ENCODE results near the gene ARMCX4. TPM values are rescaled to one million over a fixed set of nuclear protein-coding genes. Genes with fewer than 3 reads are reported as not detected.

Gene ARMCX4
- polyA plus RNA-seq, 4 donors = 19.4 to 31.0 (median 24.5) TPM

Other genes starting within 250 kb of the ARMCX4 start
- under 1 TPM; 0.46 to 0.85 (median 0.62) TPM for gene TAF7L, start 194.1 kb upstream of the ARMCX4 start, polyA plus RNA-seq (ENCODE audit: insufficient read length in 4 of 4)
- gene TIMM8A, start 136.7 kb upstream of the ARMCX4 start, polyA plus RNA-seq (ENCODE audit: insufficient read length in 4 of 4) = 10 to 100 TPM; 12.2 to 21.4 (median 18.6) TPM
- 1 to 10 TPM; 1.2 to 3.2 (median 2.2) TPM for gene BTK, start 99.3 kb upstream of the ARMCX4 start, polyA plus RNA-seq (ENCODE audit: insufficient read length in 4 of 4)
- 1,000 to 10,000 TPM in 2 of 4 donors, 100 to 1,000 TPM in 2; 856 to 1,302 (median 1,054) TPM for gene RPL36A, start 94.4 kb upstream of the ARMCX4 start, polyA plus RNA-seq (ENCODE audit: insufficient read length in 4 of 4)
- gene GLA, start 77.5 kb upstream of the ARMCX4 start, polyA plus RNA-seq (ENCODE audit: insufficient read length in 4 of 4) = 10 to 100 TPM; 32.0 to 45.4 (median 34.1) TPM
- 100 to 1,000 TPM in 3 of 4 donors, 10 to 100 TPM in 1; 92.0 to 155 (median 135) TPM for gene HNRNPH2, start 77.2 kb upstream of the ARMCX4 start, polyA plus RNA-seq (ENCODE audit: insufficient read length in 4 of 4)
- 10 to 100 TPM; 48.1 to 56.1 (median 52.2) TPM for gene ARMCX1, start 65.1 kb downstream of the ARMCX4 start, polyA plus RNA-seq (ENCODE audit: insufficient read length in 4 of 4)
- gene ARMCX6, start 132.5 kb downstream of the ARMCX4 start, polyA plus RNA-seq (ENCODE audit: insufficient read length in 4 of 4) = 10 to 100 TPM; 68.4 to 85.3 (median 77.8) TPM
- 100 to 1,000 TPM in 3 of 4 donors, 10 to 100 TPM in 1; 99.3 to 135 (median 113) TPM for gene ARMCX3, start 137.7 kb downstream of the ARMCX4 start, polyA plus RNA-seq (ENCODE audit: insufficient read length in 4 of 4)
- 100 to 1,000 TPM in 3 of 4 donors, 10 to 100 TPM in 1; 93.7 to 133 (median 108) TPM for gene ARMCX2, start 174.4 kb downstream of the ARMCX4 start, polyA plus RNA-seq (ENCODE audit: insufficient read length in 4 of 4)

Measured in left renal pelvis (tissue), 4 donors.